H1 (cell line): ENCODE results near the gene SEMA3A. TPM values are rescaled to one million over a fixed set of nuclear protein-coding genes. Genes with fewer than 3 reads are reported as not detected.

Experiments used
- ATF3 ChIP-seq: IDR thresholded peaks from 2 replicates; pipeline ENCODE4 v1.6.1; 2011; ENCODE audit warnings: low read depth, mild to moderate bottlenecking, low read length; ENCODE audit not compliant: insufficient read depth
- BACH1 ChIP-seq: IDR thresholded peaks from 2 replicates; pipeline ENCODE4 v1.6.1; 2012; ENCODE audit warnings: low read length, improper control_type of control experiment
- BRCA1 ChIP-seq: IDR thresholded peaks from 2 replicates; pipeline ENCODE4 v1.6.1; 2012; ENCODE audit warnings: low read depth, low read length, improper control_type of control experiment
- CHD2 ChIP-seq: IDR thresholded peaks from 2 replicates; pipeline ENCODE4 v1.6.1; 2012; ENCODE audit warnings: low read length, improper control_type of control experiment
- CHD7 ChIP-seq: fragments of 300-600 bp; sonication (generic); IDR thresholded peaks from 2 replicates; pipeline ENCODE4 v1.7.1; 2012; ENCODE audit warnings: low read length, moderate library complexity, mild to moderate bottlenecking, inconsistent platforms; ENCODE audit not compliant: insufficient replicate concordance
- EGR1 ChIP-seq: IDR thresholded peaks from 2 replicates; pipeline ENCODE4 v1.6.1; 2011; ENCODE audit warnings: low read depth, low read length, borderline replicate concordance
- MAX ChIP-seq: IDR thresholded peaks from 2 replicates; pipeline ENCODE4 v1.6.1; 2012; ENCODE audit warnings: inconsistent platforms
- RXRA ChIP-seq: IDR thresholded peaks from 2 replicates; pipeline ENCODE4 v1.6.1; 2011; ENCODE audit warnings: low read depth, mild to moderate bottlenecking, low read length, moderate library complexity; ENCODE audit not compliant: insufficient read depth
- SIN3A ChIP-seq, 2 experiments: IDR thresholded peaks in 1 of 2; conservative IDR thresholded peaks in 1 of 2; 2 replicates each; pipeline ENCODE4 v1.6.1; 2011 to 2012; ENCODE audit warnings: low read length in 2 of 2, improper control_type of control experiment in 1 of 2, low read depth in 1 of 2, mild to moderate bottlenecking in 1 of 2
- SRF ChIP-seq: IDR thresholded peaks from 2 replicates; pipeline ENCODE4 v1.6.1; 2011; ENCODE audit warnings: mild to moderate bottlenecking, low read depth, low read length, moderate library complexity
- TBP ChIP-seq: IDR thresholded peaks from 2 replicates; pipeline ENCODE4 v1.6.1; 2011; ENCODE audit warnings: low read depth, low read length, improper control_type of control experiment
- polyA plus RNA-seq, 7 experiments: library from polyadenylated mRNA; depleted of rRNA in 3 of 7; stranded (reverse) in 5 of 7; unstranded in 2 of 7; fragments of >200 nt in 5 of 7; fragments of 200-250 nt in 2 of 7; gene quantifications; 1 replicate in 5 of 7; 2 replicates in 1 of 7; 4 replicates in 1 of 7; pipeline versions ENCODE4 v1.2.1 to v1.2.3, GENCODE V29; 2011 to 2013; ENCODE audit warnings: missing spikeins in 2 of 7, mixed read lengths in 2 of 7
- total RNA-seq: library from RNA; stranded (reverse); fragmentation: NEBNext Ultra II Directional; extraction: Animal tissue kit (Norgen Biotek cat#: 25700); gene quantifications from 2 replicates; pipeline ENCODE4 v1.2.1, GENCODE V29; 2021

SEMA3A gene
- total and polyA plus RNA-seq, 2 of the 8 experiments (the other 6 are each of a cell fraction or from before 2014, with no cell fraction given) = 8.1 to 45.9 TPM

DNA sequence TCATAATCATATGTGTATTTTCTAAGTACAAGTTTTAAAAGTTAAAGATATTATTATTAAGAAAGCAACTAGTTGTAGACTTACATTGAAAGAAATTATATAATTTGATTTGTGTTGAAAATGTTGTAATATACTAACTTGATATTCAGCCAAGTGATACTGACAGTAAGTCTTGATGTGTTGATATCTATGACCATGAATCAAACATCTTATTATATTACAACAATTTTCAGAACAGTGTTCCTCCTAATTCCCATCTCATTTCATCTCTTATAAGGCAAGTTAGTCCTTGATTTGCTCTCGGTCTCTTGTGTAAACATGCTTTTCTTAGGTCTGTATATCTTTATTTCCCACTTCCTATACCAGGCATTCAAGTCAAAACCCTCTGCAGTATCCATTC is 276.4 kb downstream of the SEMA3A start (continued):
- TF ChIP-seq CHD7 (no peak), ATF3 (no peak), EGR1 (no peak), RXRA (no peak), SIN3A (conservative IDR thresholded peaks at IDR 0.05 in 1 of 2, IDR thresholded peaks at IDR 0.05 in 1 of 2; ENCODE audit: low read depth in 1 of 2, low read length in 2 of 2) (no peak), MAX (no peak), SRF (no peak), BRCA1 (no peak), TBP (no peak), CHD2 (no peak), BACH1 (no peak)
